Cardiac septum (tissue), 1 donor: Measurements from ENCODE around the gene SMIM17. TPM values are rescaled to one million over a fixed set of nuclear protein-coding genes. Genes with fewer than 3 reads are reported as not detected.

Experiments
- DNase-seq: peaks from one replicate; pipeline ENCODE4 v3.0.0-alpha.2; 2020; ENCODE audit warnings: low spot score
- intact Hi-C: fragments of 100-400 bp; cut with DNase I; formaldehyde crosslinking; loops from one replicate; pipeline ENCODE4 v1.14.0; 2022
- total RNA-seq: library from RNA; stranded (reverse); fragmentation: NEBNext Ultra II Directional; extraction: Animal tissue kit (Norgen Biotek cat#: 25700); gene quantifications from one replicate; pipeline ENCODE4 v1.2.1, GENCODE V29; 2021
- donor health status: DM: no; HTN: no; CAD: no.

The SMIM17 gene
- total RNA-seq, 1 donor from 2014 or later = not detected

DNA sequence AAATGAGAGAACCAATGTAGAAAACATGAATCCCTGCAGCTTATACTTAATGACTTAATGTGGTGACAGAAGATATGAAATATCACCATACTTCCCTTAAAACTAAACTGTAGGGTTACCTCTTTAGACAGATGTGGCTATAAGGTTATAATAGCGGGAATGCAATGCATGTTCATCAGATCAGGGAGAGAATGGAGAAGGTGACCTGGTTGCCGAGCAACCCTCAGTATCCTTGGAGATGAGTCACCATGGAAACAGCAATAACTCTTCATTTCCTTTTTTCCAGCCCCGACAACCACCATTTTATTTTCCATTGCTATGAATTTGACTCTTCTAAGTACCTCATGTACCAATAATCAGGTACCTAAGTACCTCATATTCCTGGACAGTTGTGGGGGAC lies 56.6 kb downstream of the SMIM17 start:
- intact Hi-C loops = no loop called here
- no peak for DNase-seq

DNA sequence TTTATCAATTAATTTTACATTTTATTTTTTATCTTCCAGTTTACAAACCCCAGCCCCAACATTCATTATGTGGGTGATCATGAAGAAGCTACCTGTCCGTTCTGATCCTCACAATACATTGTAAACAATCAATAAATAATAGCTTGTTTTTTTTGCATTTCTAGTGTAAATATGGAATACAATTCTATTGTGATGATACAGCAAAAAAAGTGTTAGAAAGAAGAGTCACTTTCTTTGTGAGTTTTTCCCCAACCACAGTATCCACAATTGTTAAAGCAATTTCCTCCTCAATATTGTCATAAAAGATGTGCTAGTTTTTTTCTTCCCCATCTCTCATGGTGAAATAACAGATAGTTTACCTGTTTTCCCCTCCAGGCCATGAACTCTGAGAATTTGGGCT lies 58.9 kb downstream of the SMIM17 start:
- no peak for DNase-seq
- intact Hi-C loops = no loop called here

DNA sequence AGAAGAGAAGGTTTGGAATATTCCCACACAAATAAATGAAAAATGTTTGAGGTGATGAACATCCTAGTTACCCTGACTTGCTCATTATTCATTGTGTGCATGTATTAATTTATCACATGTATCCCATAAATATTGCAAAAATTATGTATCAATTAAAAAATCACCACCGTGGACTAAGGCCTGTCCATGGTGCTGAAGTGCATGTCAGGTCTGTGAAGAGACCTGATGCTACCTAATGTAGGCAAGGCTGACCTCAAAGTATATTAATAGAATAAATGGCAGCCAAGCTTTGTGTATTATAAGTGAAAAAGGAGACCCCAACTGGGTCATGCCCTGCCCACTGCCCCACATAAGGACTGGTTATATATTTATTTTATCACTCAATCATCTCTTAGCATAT lies 63.0 kb downstream of the SMIM17 start:
- intact Hi-C loops = no loop called here

More for the DNA sequence above, 63.0 kb downstream of the SMIM17 start:
- no peak for DNase-seq

Other genes starting within 250 kb of the SMIM17 start
- 4.9 TPM for gene ZNF582, start 249.6 kb upstream of the SMIM17 start, total RNA-seq
- gene ZNF583, start 238.8 kb upstream of the SMIM17 start, total RNA-seq = 7.3 TPM
- gene ZNF667, start 165.8 kb upstream of the SMIM17 start, total RNA-seq = 4.5 TPM
- gene ZNF471, start 135.3 kb upstream of the SMIM17 start, total RNA-seq = 7.2 TPM
- gene ZFP28, start 104.2 kb upstream of the SMIM17 start, total RNA-seq = 9.9 TPM
- 6.6 TPM for gene ZNF470, start 75.7 kb upstream of the SMIM17 start, total RNA-seq
- 7.1 TPM for gene ZNF71, start 47.9 kb upstream of the SMIM17 start, total RNA-seq
- gene ZNF835, start 28.6 kb downstream of the SMIM17 start, total RNA-seq = 2.6 TPM
- gene PEG3, start 197.6 kb downstream of the SMIM17 start, total RNA-seq = 7.2 TPM
- not detected for gene ZIM2, start 197.6 kb downstream of the SMIM17 start, total RNA-seq